ENCODE data around the gene PKN1. TPM values are rescaled to one million over a fixed set of nuclear protein-coding genes. Genes with fewer than 3 reads are reported as not detected.

Gene PKN1
- total and polyA plus RNA-seq, 9 of the 15 experiments (the other 6 are each of a cell fraction or from before 2014, with no cell fraction given) = 0.30 to 228 (median 77.5) TPM

GRCh38 chr19:14517840-14518505, 84.9 kb downstream of the PKN1 start, which contains the start of gene DNAJB1 (continued):
- TF ChIP-seq ZNF609 (CRISPR knock-in tag; IDR thresholded peaks at IDR 0.05; ENCODE audit: borderline replicate concordance) = 0 out of 2 replicates have a peak, but pooled peaks have one; percentile 16
- TF ChIP-seq ATF1 (CRISPR knock-in tag; IDR thresholded peaks at IDR 0.05) = no peak
- TF ChIP-seq ATF1 (tag; IDR thresholded peaks at IDR 0.05) = 0 out of 2 replicates have a peak, but pooled peaks have one; percentile 48
- no peak for TF ChIP-seq HMBOX1 (IDR thresholded peaks at IDR 0.05)
- no peak for TF ChIP-seq CEBPG (CRISPR knock-in tag; IDR thresholded peaks at IDR 0.05)
- TF ChIP-seq CEBPG (tag; conservative IDR thresholded peaks at IDR 0.05 in 1 of 2, IDR thresholded peaks at IDR 0.05 in 1 of 2) = no peak
- TF ChIP-seq HNRNPLL (IDR thresholded peaks at IDR 0.05; ENCODE audit: low read depth, low read length, poor library complexity, severe bottlenecking) = no peak
- no peak for TF ChIP-seq ZBTB49 (CRISPR knock-in tag; IDR thresholded peaks at IDR 0.05; ENCODE audit: borderline replicate concordance)
- TF ChIP-seq ZC3H8 (IDR thresholded peaks at IDR 0.05) = no peak
- TF ChIP-seq SIN3A (IDR thresholded peaks at IDR 0.05; ENCODE audit: borderline replicate concordance in 2 of 2, control insufficient read depth in 1 of 2, low read depth in 2 of 2, low read length in 2 of 2) = peak; percentile 83 to 86; a peak in 3 of 4 replicates
- TF ChIP-seq MAFK (IDR thresholded peaks at IDR 0.05; ENCODE audit: low read length) = no peak
- TF ChIP-seq ZNF592 (IDR thresholded peaks at IDR 0.05) = no peak
